SK-N-SH (cell line): ENCODE data around the gene TRIM69. TPM values are rescaled to one million over a fixed set of nuclear protein-coding genes. Genes with fewer than 3 reads are reported as not detected.

Experiments used
- CTCF ChIA-PET: fragments of 300-600, 350-600 bp; formaldehyde crosslinking; extraction: SDS; loops from one replicate; lab custom pipeline; 2021; lab: Yijun Ruan, JAX
- POLR2A ChIA-PET: fragments of 350-600 bp; sonication (Branson Sonifier 250); formaldehyde crosslinking; extraction: SDS; loops from one replicate; lab custom pipeline; 2020; ENCODE audit warnings: antibody characterized with exemption, inconsistent platforms; lab: Yijun Ruan, JAX
- DNase-seq: peaks from one replicate; pipeline ENCODE4 v3.0.0; 2012
- H2AFZ ChIP-seq: fragments of 200-600 bp; sonication (generic); 2 replicates; pipeline ENCODE4 v1.8.1; 2016; ENCODE audit warnings: antibody characterized with exemption, mild to moderate bottlenecking, low read depth
- H3F3A ChIP-seq: fragments of 200-600 bp; sonication (generic); replicated peaks from 2 replicates; pipeline ENCODE3; 2016; ENCODE audit warnings: antibody characterized with exemption, mild to moderate bottlenecking; ENCODE audit not compliant: insufficient read depth
- H3K27ac ChIP-seq, 2 experiments: fragments of 200-500 bp in 1 of 2; fragments of 200-600 bp in 1 of 2; sonication (Bioruptor generic) in 1 of 2; sonication (generic), shearing (Covaris generic) in 1 of 2; 2 replicates each; pipeline versions ENCODE4 v1.5.1 to v1.6.1; 2014 to 2016; ENCODE audit warnings: low read depth in 2 of 2, inconsistent platforms in 1 of 2, low read length in 1 of 2, mild to moderate bottlenecking in 1 of 2, mixed read lengths in 1 of 2
- H3K27me3 ChIP-seq: fragments of 200-600 bp; sonication (generic), shearing (Covaris generic); 2 replicates; pipeline ENCODE4 v1.6.1; 2016; ENCODE audit warnings: mixed run types; ENCODE audit not compliant: insufficient read depth
- H3K36me3 ChIP-seq, 2 experiments: fragments of 200-500 bp in 1 of 2; fragments of 200-600 bp in 1 of 2; sonication (Bioruptor generic) in 1 of 2; sonication (generic) in 1 of 2; replicated peaks in 1 of 2; 2 replicates each; pipeline versions ENCODE3 to v1.5.1; 2014 to 2016; ENCODE audit warnings: low read length in 1 of 2, mild to moderate bottlenecking in 1 of 2; ENCODE audit not compliant: insufficient read depth in 2 of 2, control insufficient read depth in 1 of 2
- H3K4me1 ChIP-seq, 2 experiments: fragments of 200-500 bp in 1 of 2; fragments of 200-600 bp in 1 of 2; sonication (Bioruptor generic) in 1 of 2; sonication (generic), shearing (Covaris generic) in 1 of 2; 2 replicates each; pipeline versions ENCODE4 v1.5.1 to v1.6.1; 2014 to 2016; ENCODE audit warnings: low read depth in 1 of 2, low read length in 1 of 2, mixed run types in 1 of 2; ENCODE audit not compliant: insufficient read depth in 2 of 2, control insufficient read depth in 1 of 2
- H3K4me2 ChIP-seq: fragments of 200-600 bp; sonication (generic), shearing (Covaris generic); 2 replicates; pipeline ENCODE4 v1.6.1; 2017; ENCODE audit warnings: mixed run types
- H3K4me3 ChIP-seq, 2 experiments: fragments of 200-500 bp in 1 of 2; fragments of 200-600 bp in 1 of 2; sonication (Bioruptor generic) in 1 of 2; sonication (generic), shearing (Covaris generic) in 1 of 2; 2 replicates each; pipeline versions ENCODE4 v1.5.1 to v1.8.1; 2014 to 2016; ENCODE audit warnings: low read depth in 2 of 2, inconsistent platforms in 1 of 2, low read length in 1 of 2, mild to moderate bottlenecking in 1 of 2, mixed read lengths in 1 of 2, moderate library complexity in 1 of 2
- H3K79me2 ChIP-seq: fragments of 200-600 bp; sonication (generic); 2 replicates; pipeline ENCODE4 v1.8.1; 2017; ENCODE audit warnings: mild to moderate bottlenecking; ENCODE audit not compliant: insufficient read depth
- H3K9ac ChIP-seq: fragments of 200-600 bp; sonication (generic); 2 replicates; pipeline ENCODE4 v1.6.1; 2017; ENCODE audit warnings: mixed run types
- H3K9me2 ChIP-seq: fragments of 200-600 bp; sonication (generic); 2 replicates; pipeline ENCODE4 v1.6.1; 2017; ENCODE audit warnings: mixed run types
- H3K9me3 ChIP-seq: fragments of 200-600 bp; sonication (generic); 2 replicates; pipeline ENCODE4 v1.6.1; 2017; ENCODE audit warnings: mixed run types, mild to moderate bottlenecking, moderate library complexity
- H4K20me1 ChIP-seq: fragments of 200-600 bp; sonication (generic); 2 replicates; pipeline ENCODE4 v1.6.1; 2017; ENCODE audit warnings: mild to moderate bottlenecking, mixed run types; ENCODE audit not compliant: insufficient read depth
- EP300 ChIP-seq, 2 experiments: IDR thresholded peaks; 2 replicates each; pipeline versions ENCODE4 v1.4.0 to v1.6.1; 2012; ENCODE audit warnings: borderline replicate concordance in 1 of 2, low read depth in 1 of 2, low read length in 1 of 2
- EZH2phosphoT487 ChIP-seq: fragments of 200-600 bp; sonication (generic); IDR thresholded peaks from 2 replicates; pipeline ENCODE4 v1.6.1; 2017; ENCODE audit warnings: low read depth, mixed run types, mild to moderate bottlenecking, antibody characterized with exemption, moderate library complexity, borderline replicate concordance
- JUND ChIP-seq: IDR thresholded peaks from 2 replicates; pipeline ENCODE4 v1.4.0; 2012
- MXI1 ChIP-seq: IDR thresholded peaks from 2 replicates; pipeline ENCODE4 v1.6.1; 2012; ENCODE audit warnings: mild to moderate bottlenecking, low read depth, low read length, improper control_type of control experiment
- PBX3 ChIP-seq: IDR thresholded peaks from 2 replicates; pipeline ENCODE4; 2012
- REST ChIP-seq: IDR thresholded peaks from 2 replicates; pipeline ENCODE4 v1.6.1; 2012; ENCODE audit warnings: mild to moderate bottlenecking, low read depth, low read length, moderate library complexity
- USF1 ChIP-seq: IDR thresholded peaks from 2 replicates; pipeline ENCODE4 v1.4.0; 2012; ENCODE audit warnings: low read depth, borderline replicate concordance
- USF2 ChIP-seq: fragments of 150-350 bp; IDR thresholded peaks from 2 replicates; pipeline ENCODE4 v1.6.1; 2017; ENCODE audit warnings: antibody characterized with exemption, low read length, low read depth, borderline replicate concordance
- YY1 ChIP-seq: IDR thresholded peaks from 2 replicates; pipeline ENCODE4 v1.4.0; 2012; ENCODE audit warnings: low read depth, mild to moderate bottlenecking
- WGBS: methylation state at CpG from one replicate; pipeline ENCODE4 v1.1.6; 2017; ENCODE audit warnings: low lambda C conversion rate; 5-methylcytosine and 5-hydroxymethylcytosine counted together
- polyA plus RNA-seq, 3 experiments: library from polyadenylated mRNA; depleted of rRNA; stranded (reverse); fragments of >200 nt; gene quantifications; 2 replicates each; pipeline ENCODE4 v1.2.3, GENCODE V29; 2012

Gene TRIM69
- polyA plus RNA-seq, 1 of the 3 experiments (the other 2 are of a cell fraction) = 9.7 TPM

GRCh38 chr15:44801364-44801763 is 65.0 kb downstream of the TRIM69 start:
- no peak for DNase-seq

More at GRCh38 chr15:44801364-44801763, 65.0 kb downstream of the TRIM69 start:
- POLR2A ChIA-PET = no interaction called here
- no peaks in the 10 kb centered on the region for H3F3A ChIP-seq
- 60% methylated on average over 5 of the region's 5 CpGs for WGBS
- H3K4me3 ChIP-seq = no peak overlapping the region
- H3K79me2 ChIP-seq = no peaks in the 10 kb centered on the region
- H2AFZ ChIP-seq = no peak overlapping the region
- no peaks in the 10 kb centered on the region for H4K20me1 ChIP-seq
- no peaks in the 10 kb centered on the region for H3K9me3 ChIP-seq
- CTCF ChIA-PET = no interaction called here
- TF ChIP-seq EP300 (IDR thresholded peaks at IDR 0.05; ENCODE audit: borderline replicate concordance in 1 of 2, low read depth in 1 of 2, low read length in 1 of 2) (no peak), PBX3 (no peak), JUND (no peak), MXI1 (no peak), REST (no peak), YY1 (no peak), USF1 (no peak), EZH2phosphoT487 (no peak), USF2 (no peak)
- no peak overlapping the region for H3K4me2 ChIP-seq
- no peaks in the 10 kb centered on the region for H3K4me1 ChIP-seq
- H3K27me3 ChIP-seq = peaks cover 9% of the 10 kb centered on the region; the same call in 1 of the 2 replicates
- H3K9ac ChIP-seq = no peak overlapping the region
- H3K36me3 ChIP-seq = no peaks in the 10 kb centered on the region
- no peaks in the 10 kb centered on the region for H3K9me2 ChIP-seq
- H3K27ac ChIP-seq = no peak overlapping the region
